K562 treated with DMSO at 1 percent for 24 hours (cell line): ENCODE data around the gene CEACAM19. TPM values are rescaled to one million over a fixed set of nuclear protein-coding genes. Genes with fewer than 3 reads are reported as not detected.

ENCODE experiments used
- total RNA-seq: library from RNA; unstranded; fragments of 300-600 nt; gene quantifications from 2 replicates; pipeline ENCODE4 v1.2.3, GENCODE V29; 2022; ENCODE audit warnings: low read depth; ENCODE audit not compliant: insufficient read depth

Gene CEACAM19, protein sequence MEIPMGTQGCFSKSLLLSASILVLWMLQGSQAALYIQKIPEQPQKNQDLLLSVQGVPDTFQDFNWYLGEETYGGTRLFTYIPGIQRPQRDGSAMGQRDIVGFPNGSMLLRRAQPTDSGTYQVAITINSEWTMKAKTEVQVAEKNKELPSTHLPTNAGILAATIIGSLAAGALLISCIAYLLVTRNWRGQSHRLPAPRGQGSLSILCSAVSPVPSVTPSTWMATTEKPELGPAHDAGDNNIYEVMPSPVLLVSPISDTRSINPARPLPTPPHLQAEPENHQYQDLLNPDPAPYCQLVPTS
- total RNA-seq: 2.1 TPM in 2 replicates

DNA sequence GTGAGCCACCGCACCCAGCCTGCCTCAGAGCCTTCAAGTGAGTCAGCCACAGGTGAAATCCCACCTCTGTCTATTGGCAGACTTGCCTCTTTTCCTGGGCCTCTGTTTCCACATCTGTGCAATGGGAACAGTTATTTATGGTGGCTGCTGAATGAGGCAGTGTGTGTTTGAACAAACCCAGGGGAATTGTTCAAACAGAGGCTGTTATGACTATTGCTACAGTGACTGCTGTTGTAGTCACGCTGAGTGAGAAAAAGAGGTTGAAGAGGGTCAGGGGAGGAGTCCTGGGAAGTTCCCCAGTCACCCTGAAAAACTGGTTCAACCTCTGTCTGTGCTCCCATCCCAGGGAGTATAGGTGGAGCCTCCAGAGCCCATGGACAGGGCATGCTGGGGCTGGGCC is at the start of gene CEACAM19:
Gene CEACAM19 (plus strand): TSS at position 83 of the 400 bp plus-strand sequence. CDS start 450 bp downstream, outside the sequence.

DNA sequence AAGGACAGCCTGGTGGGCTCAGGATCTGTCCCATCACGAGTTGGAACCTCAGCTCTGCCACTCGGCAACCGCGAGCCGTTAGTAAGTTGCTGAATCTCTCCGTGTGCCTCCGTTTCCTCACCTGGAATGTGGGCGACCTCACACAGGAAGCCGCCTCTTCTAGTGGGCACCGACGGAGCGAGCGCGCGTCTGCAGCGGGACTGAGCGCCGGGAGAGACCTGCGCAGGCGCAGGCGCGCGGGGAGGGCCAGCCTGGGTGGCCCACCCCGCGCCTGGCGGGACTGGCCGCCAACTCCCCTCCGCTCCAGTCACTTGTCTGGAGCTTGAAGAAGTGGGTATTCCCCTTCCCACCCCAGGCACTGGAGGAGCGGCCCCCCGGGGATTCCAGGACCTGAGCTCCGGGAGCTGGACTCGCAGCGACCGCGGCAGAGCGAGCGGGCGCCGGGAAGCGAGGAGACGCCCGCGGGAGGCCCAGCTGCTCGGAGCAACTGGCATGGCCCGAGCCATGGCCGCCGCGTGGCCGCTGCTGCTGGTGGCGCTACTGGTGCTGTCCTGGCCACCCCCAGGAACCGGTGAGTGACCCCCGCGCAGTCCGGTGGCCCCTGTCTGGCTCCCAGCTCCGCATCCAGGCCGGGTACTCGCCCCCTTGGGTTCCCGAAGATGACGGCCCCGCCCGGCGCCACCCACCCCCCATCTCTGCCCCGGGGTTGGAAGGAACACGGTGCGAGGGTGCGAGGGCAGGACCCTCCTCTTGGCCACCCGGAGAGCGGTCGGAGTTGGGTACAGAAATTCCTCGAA is 27.5 kb upstream of the CEACAM19 start, which contains the start of gene PVR:
Gene PVR (plus strand): TSS at position 306 of the 797 bp plus-strand sequence. CDS start 187 bp downstream, at position 493.

DNA sequence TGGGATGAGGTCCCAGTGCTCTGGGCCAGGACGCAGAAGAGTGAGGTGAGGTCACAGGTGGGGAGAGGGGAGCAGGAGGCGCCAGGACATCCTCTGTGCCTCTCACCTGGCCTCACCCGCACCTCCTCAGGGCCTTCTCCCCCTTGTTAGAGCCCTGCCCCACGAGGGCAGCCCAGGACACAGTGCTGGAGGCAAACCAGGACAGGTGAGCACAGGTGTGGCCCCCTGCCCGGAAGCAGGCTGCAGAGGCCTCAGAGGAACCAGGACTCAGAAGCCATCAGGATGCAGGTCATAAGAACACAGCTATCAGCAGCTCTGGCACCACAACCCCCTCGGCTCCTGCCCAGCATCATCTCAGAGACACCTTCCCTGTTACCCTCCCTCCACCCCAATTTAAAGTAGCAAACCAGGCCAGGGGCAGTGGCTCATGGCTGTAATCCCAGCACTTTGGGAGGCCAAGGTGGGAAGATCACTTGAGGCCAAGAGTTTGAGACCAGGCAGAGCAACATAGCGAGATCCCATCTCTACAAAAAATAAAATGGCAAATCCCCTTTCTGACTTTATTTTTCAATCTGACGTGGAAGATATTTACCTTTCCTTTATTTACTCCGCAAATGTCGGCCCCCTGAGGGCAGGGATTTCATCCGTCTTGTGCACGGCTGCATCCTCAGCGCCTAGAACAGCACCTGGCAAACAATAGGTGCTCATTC is 27.4 kb downstream of the CEACAM19 start, which contains the start of gene CEACAM16:
Gene CEACAM16 (plus strand): TSS at position 660 of the 710 bp plus-strand sequence. CDS start 2,306 bp downstream, outside the sequence.

Other genes starting within 250 kb of the CEACAM19 start
- gene ZNF229, start 223.0 kb upstream of the CEACAM19 start, total RNA-seq: 1.00 and 2.3 TPM in 2 replicates
- gene ZNF180, start 171.0 kb upstream of the CEACAM19 start, total RNA-seq: 3.0 and 5.6 TPM in 2 replicates
- not detected in 2 replicates for gene CEACAM20, start 141.8 kb upstream of the CEACAM19 start, total RNA-seq
- not detected in 2 replicates for gene IGSF23, start 57.9 kb upstream of the CEACAM19 start, total RNA-seq
- 15.8 and 17.1 TPM in 2 replicates for gene PVR, start 27.6 kb upstream of the CEACAM19 start, total RNA-seq
- not detected in 2 replicates for gene CEACAM16, start 27.7 kb downstream of the CEACAM19 start, total RNA-seq
- gene BCL3, start 77.2 kb downstream of the CEACAM19 start, total RNA-seq: 39.7 and 42.3 TPM in 2 replicates
- not detected in 2 replicates for gene CBLC, start 106.4 kb downstream of the CEACAM19 start, total RNA-seq
- 7.7 and 8.2 TPM in 2 replicates for gene BCAM, start 137.6 kb downstream of the CEACAM19 start, total RNA-seq
- 136 and 143 TPM in 2 replicates for gene NECTIN2, start 174.8 kb downstream of the CEACAM19 start, total RNA-seq
- 105 and 129 TPM in 2 replicates for gene TOMM40, start 219.8 kb downstream of the CEACAM19 start, total RNA-seq
- 1,323 and 1,421 TPM in 2 replicates for gene APOE, start 234.3 kb downstream of the CEACAM19 start, total RNA-seq
- 674 and 701 TPM in 2 replicates for gene APOC1, start 243.1 kb downstream of the CEACAM19 start, total RNA-seq